GM18861 (cell line): ENCODE data around the gene TUNAR.

Experiments
- ATAC-seq: cut with Tn5 transposase; IDR thresholded peaks from one replicate; pipeline ENCODE4 v1.9.1; 2021; ENCODE audit not compliant: unreplicated experiment

The TUNAR gene

GRCh38 chr14:95871531-95871930 lies 5.1 kb upstream of the TUNAR start:
- ATAC-seq: no peak

- ATAC-seq: no peak
Observed at GRCh38 chr14:95872777-95873176, 3.9 kb upstream of the TUNAR start.

GRCh38 chr14:95875831-95876760 lies 536 bp upstream of the TUNAR start:
- no peak for ATAC-seq

GRCh38 chr14:95877633-95878032 lies 1.0 kb downstream of the TUNAR start:
- no peak for ATAC-seq

- ATAC-seq: no peak
Observed at GRCh38 chr14:95884377-95884776, 7.7 kb downstream of the TUNAR start.

- ATAC-seq: no peak
Observed at GRCh38 chr14:95885278-95885677, 8.6 kb downstream of the TUNAR start.

GRCh38 chr14:95885866-95886265 lies 9.2 kb downstream of the TUNAR start:
- no peak for ATAC-seq

GRCh38 chr14:95886366-95887056 lies 9.9 kb downstream of the TUNAR start:
- ATAC-seq: no peak

GRCh38 chr14:95887351-95887750 lies 10.7 kb downstream of the TUNAR start:
- no peak for ATAC-seq

- no peak for ATAC-seq
Observed at GRCh38 chr14:95889236-95889979, 12.8 kb downstream of the TUNAR start.

- no peak for ATAC-seq
Observed at GRCh38 chr14:95891742-95892141, 15.1 kb downstream of the TUNAR start.

- no peak for ATAC-seq
Observed at GRCh38 chr14:95892142-95892541, 15.5 kb downstream of the TUNAR start.

- ATAC-seq: no peak
Observed at GRCh38 chr14:95895720-95896119, 19.1 kb downstream of the TUNAR start.

GRCh38 chr14:95896498-95897135 lies 20.0 kb downstream of the TUNAR start:
- no peak for ATAC-seq

GRCh38 chr14:95897280-95897679 lies 20.6 kb downstream of the TUNAR start:
- no peak for ATAC-seq

- ATAC-seq: no peak
Observed at GRCh38 chr14:95901054-95901453, 24.4 kb downstream of the TUNAR start.

- no peak for ATAC-seq
Observed at GRCh38 chr14:95902273-95902826, 25.7 kb downstream of the TUNAR start.

GRCh38 chr14:95903165-95903564 lies 26.5 kb downstream of the TUNAR start:
- no peak for ATAC-seq

GRCh38 chr14:95903616-95904107 lies 27.0 kb downstream of the TUNAR start:
- ATAC-seq: no peak

GRCh38 chr14:95906591-95906990 lies 30.0 kb downstream of the TUNAR start:
- no peak for ATAC-seq

- no peak for ATAC-seq
Observed at GRCh38 chr14:95910628-95911027, 34.0 kb downstream of the TUNAR start.
